KOPT-K1 (cell line): ENCODE data around the gene PLXNA2.

ENCODE experiments used
- H3K27ac ChIP-seq: fragments of 200-600 bp; sonication (generic); 2 replicates; pipeline ENCODE4 v1.5.1; 2016; ENCODE audit warnings: antibody characterized with exemption, mild to moderate bottlenecking, low read depth, low read length; ENCODE audit not compliant: poor library complexity, severe bottlenecking
- H3K36me3 ChIP-seq: fragments of 200-600 bp; sonication (generic); 2 replicates; pipeline ENCODE4 v1.5.1; 2017; ENCODE audit warnings: antibody characterized with exemption, mild to moderate bottlenecking, low read length, moderate library complexity; ENCODE audit not compliant: insufficient read depth
- H3K9me3 ChIP-seq: fragments of 200-600 bp; sonication (generic); 2 replicates; pipeline ENCODE4 v1.5.1; 2017; ENCODE audit warnings: antibody characterized with exemption, low read length, mild to moderate bottlenecking; ENCODE audit not compliant: insufficient read depth, poor library complexity, severe bottlenecking

The PLXNA2 gene

DNA sequence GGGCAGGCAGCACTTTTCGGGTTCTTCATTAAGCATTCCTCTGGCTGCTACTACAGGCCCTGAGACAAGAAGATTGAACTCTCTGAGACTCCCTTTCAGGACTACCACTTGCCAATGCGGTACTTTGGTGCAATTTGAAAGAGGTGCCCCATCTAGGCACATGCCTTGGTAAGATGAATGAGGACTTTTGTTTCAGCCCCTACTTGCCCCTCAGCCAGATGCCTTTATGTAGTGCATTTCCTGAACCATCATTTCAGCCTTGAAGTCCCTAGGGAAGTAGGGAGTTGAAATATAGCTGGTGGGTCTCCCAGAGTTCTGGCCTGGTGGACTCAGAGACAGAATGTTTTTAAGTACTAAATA, 123.8 kb downstream of the PLXNA2 start:
- Histone ChIP-seq H3K9me3 (no peaks in the 10 kb centered on the region), H3K27ac (no peak overlapping the region), H3K36me3 (no peaks in the 10 kb centered on the region)

DNA sequence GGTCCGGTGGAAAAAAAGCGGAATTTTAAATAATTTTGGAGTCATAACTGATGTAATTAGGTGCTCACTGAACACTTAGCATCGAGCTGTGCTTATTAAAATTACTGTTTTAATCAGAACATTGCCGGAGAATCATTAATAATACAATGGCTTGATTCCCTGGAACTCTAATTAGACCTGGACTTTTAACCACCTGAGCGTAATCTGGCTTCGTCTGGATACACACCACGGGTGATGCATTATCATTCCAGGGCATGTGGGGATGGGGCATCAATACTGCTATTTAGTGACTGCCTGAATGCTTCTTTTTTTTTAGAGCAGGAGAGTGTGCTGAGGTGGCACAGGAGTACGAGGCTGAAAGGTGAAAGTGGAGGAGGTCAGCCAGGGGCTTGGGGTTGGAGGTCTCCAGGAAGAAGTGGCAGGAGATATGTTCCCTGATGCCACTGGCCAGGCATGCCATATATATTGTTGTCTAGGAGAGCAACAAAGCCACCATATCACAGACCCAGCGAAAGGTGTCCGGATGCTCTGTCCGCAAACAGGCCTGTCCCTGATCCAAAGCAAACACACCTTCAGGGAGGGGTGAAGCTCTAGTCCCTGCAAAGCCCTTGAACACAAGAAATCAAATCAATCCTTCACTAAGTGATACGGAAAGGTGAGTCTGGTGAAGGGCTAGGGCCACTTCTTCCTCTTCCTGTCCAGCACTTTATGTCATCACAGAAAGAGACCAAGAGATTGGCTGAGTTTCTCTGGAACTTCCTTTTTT, 125.2 kb downstream of the PLXNA2 start:
- Histone ChIP-seq H3K36me3 (no peaks in the 10 kb centered on the region), H3K27ac (no peak overlapping the region), H3K9me3 (no peaks in the 10 kb centered on the region)

DNA sequence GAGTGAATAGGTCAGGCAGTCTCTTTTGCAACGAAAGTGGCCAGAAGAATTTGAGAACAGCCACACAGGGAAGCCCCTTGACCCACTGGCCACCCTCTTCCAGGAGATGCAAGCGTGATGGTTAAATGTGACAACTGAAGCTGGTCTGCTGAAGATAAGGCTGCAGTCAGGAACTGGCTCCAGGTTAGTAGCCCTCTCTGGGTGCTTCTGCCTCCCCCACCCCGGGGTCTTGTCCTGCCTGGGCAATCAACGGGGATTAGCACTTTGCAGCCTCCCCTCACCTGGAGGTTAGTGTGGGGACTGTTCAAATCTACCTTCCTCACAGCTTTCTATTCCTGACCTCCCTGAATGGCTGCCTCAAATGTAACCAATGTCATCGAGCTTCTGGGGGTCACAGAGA, 125.9 kb downstream of the PLXNA2 start:
- no peak overlapping the region for H3K27ac ChIP-seq
- no peaks in the 10 kb centered on the region for H3K36me3 ChIP-seq
- no peaks in the 10 kb centered on the region for H3K9me3 ChIP-seq

DNA sequence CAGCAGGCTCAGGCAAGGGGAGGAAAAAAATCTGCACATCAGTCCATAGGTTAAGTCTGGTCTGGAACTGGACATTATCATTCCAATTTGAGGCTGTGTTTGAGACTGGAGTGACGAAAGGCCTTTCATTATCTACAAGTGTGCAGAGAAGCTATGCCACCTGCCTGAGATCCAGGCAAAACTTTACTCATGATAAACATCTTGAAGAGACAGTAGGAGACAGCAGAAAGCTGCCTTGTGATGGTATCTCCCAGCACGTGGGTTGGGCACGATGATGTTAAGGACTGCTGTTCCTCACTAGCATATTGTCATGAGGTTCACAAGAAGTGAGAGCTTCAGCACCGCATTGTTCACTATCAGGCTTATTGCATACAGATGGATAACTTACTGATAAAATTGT, 126.4 kb downstream of the PLXNA2 start:
- H3K9me3 ChIP-seq, result no peaks in the 10 kb centered on the region
- no peaks in the 10 kb centered on the region for H3K36me3 ChIP-seq
- no peak overlapping the region for H3K27ac ChIP-seq

DNA sequence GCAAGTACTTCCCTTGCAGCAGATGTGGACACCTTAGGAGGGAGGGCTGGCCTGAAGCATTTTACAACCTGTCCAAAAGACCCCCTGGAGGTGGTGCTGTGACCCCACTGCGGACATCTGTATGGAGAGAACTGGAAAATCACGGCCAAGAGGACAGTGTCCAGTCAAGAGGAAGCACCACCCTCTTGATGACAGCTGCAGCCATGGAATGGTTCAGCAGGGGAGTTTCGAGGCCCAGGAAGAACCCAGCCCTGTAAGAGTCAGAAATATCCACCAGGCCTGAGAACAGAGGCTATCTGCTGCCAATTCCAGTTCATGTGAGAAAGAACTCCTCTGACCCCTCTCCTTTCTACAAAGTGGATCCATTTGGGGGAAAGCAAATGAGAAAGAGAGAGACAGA, 126.8 kb downstream of the PLXNA2 start:
- Histone ChIP-seq H3K27ac (no peak overlapping the region), H3K9me3 (no peaks in the 10 kb centered on the region)

DNA sequence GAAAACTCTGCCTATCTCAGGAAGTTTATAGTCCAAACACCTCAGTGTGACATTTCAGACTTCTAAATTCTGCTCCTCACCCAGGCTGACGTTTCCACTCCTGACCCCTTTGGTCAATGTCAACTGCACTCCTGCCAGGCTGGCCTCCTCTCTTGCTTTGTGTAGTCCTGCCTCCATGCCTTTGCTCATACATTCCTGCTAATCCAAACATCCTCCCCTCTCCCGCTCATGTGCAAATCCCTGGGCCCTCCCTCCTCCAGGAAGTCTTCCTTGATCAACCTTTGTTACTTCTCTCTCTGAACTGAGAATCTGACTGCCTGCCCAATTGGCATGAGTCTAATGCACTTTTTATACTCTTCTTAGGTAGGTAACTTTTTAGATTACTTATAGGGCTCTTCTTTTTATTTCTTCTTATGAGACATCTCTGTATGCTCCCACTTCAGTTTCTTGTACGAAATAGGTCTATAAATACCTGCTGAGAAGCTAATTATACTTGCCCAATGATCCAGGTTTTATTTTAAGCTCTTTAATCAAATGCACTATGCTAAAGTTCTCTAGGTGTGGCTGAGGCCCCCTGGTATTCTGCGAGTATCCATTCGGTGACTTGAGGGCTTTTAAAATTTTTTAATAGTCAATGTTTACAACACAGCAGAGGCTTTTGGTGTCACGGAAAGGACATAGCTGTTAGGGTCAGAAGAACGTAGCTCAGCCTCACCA, 128.1 kb downstream of the PLXNA2 start:
- no peak overlapping the region for H3K27ac ChIP-seq
- no peaks in the 10 kb centered on the region for H3K36me3 ChIP-seq
- H3K9me3 ChIP-seq, result no peaks in the 10 kb centered on the region

More for the DNA sequence above, 126.8 kb downstream of the PLXNA2 start:
- H3K36me3 ChIP-seq, result no peaks in the 10 kb centered on the region

DNA sequence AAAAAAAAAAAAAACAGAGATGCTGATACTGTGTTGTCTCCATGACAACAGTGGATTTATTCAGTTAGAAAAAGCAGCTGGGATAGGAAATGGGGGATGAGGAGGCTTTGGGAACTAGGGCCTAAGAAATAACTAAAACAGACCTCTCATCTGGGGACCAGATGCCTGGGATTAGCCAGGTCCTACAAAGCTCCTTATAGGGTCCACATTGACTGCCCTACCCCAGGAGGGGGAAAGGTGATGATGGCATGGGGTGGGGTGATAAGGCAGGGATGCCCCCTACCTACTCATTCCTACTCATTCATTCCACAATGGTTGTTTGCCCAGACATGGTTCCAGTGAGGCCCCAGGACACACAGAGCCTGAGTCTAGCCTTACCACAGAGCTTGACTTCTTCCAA, 131.2 kb downstream of the PLXNA2 start:
- Histone ChIP-seq H3K36me3 (no peaks in the 10 kb centered on the region), H3K9me3 (no peaks in the 10 kb centered on the region), H3K27ac (no peak overlapping the region)

DNA sequence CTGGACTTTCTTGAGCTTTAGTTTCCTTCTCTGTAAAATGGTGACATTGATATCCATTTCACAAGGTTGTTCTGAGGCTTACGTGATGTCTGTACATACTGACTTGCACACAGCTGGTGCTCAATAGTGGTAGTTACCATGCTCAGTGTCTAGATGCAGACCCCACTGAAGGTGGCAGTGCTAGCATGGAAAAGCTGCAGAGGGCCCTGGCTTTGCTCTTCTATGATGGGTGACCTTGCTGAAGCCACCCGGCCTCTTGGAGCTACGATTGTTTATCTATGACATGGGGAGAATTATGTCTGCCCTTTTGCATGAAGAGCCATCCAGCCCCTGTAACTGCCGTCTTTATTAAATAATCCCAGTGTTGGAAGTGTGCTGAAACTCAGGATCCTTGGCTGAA, 131.8 kb downstream of the PLXNA2 start:
- H3K27ac ChIP-seq, result no peak overlapping the region
- H3K36me3 ChIP-seq, result no peaks in the 10 kb centered on the region
- no peaks in the 10 kb centered on the region for H3K9me3 ChIP-seq

DNA sequence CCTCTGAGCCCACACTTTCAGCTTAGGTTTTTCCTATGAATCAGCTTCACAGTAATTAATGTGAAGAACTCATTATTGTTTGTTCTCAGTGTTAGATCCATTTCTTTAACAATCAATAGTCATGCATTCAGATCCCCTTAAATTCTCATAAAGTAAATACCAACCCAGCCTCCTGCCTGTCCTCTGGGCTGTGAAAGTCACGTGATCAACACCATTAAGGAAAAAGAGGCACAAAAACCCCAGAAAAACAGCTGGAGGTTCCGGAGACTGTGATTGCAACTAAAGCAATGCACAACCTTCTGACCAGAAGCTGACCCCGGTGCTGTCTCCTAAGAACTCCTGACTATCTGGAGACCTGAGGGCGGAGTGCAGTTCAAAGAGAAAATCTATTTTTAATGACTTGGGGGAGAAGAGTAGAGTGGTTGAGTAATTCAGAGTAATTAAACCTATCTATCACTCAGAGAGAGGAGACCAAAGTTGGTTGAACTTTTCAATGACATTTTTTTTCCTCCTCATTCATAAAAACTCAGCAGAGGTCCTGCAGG, 132.5 kb downstream of the PLXNA2 start:
- no peaks in the 10 kb centered on the region for H3K9me3 ChIP-seq
- H3K27ac ChIP-seq, result no peak overlapping the region
- H3K36me3 ChIP-seq, result no peaks in the 10 kb centered on the region

DNA sequence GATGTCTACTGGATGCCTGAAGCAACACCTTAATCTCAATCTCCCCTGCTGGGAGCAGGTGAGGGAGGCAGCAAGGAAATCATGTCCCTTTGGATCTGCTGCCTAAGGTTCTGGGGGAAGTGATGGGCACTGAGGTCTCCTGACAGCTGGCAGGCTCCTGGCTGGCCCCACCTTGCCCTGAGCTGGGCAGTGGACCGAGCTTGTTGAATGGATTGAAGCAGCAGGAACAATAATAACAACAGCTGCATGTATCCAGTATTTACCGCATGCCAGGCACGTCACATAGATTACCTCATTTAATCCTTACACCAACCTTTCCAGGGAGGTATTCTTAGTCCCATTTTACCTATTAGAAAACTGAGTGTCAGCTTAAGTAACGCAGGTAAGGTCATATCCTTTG, 133.9 kb downstream of the PLXNA2 start:
- Histone ChIP-seq H3K36me3 (no peaks in the 10 kb centered on the region), H3K27ac (no peak overlapping the region), H3K9me3 (no peaks in the 10 kb centered on the region)

DNA sequence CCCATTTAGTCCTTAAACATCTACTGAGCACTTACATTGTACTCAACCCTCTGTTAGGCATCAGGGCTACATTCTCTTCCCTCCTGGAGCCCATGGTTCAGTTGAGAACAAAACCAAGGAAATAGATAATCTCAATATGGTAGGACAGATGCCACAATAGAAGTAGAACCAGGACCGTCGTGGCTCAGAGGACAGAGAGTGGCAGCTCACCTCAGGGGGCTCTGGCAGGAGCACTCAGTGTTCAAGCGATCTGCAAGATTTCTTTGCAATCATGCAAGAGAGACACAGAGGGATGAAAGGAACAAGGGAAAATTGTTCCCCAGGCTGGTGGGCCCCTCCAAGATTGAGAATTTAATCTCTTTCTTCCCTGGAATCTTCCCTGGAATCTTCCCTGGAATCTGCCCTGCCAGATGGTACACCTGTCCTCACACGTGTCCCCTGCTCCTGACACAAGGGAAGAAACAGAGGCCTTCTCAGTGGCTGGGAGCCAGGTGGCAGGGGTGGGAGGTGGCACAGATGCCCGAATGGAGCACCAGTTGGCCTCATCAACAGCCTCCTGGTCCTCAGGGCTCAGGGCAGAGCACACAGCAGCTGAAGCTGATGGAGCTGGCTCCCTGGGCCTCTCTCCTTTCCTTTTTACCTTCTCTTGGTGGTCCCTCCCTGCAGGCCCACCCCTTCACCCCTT, 135.4 kb downstream of the PLXNA2 start:
- no peaks in the 10 kb centered on the region for H3K36me3 ChIP-seq
- H3K27ac ChIP-seq, result no peak overlapping the region
- H3K9me3 ChIP-seq, result no peaks in the 10 kb centered on the region

DNA sequence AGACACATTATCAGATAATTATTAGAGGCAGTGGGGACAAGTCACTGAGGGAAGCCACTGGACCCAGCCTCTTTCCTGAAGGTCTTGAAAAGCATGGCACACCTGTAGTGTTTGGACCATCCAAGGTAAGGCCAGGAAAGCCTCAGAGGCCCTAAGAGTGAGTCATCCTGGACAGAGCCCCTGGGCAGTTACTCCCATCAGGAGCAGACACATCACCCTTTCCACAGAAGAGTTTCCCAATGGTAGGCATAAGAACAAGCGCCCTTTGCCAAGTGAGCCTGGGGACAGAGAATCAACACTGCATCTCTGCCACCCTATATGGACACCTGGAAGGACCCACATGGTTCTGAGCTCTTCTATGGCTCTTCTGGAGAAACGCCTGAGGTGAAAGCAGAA, 136.0 kb downstream of the PLXNA2 start:
- H3K27ac ChIP-seq, result no peak overlapping the region
- H3K36me3 ChIP-seq, result no peaks in the 10 kb centered on the region
- H3K9me3 ChIP-seq, result no peaks in the 10 kb centered on the region

DNA sequence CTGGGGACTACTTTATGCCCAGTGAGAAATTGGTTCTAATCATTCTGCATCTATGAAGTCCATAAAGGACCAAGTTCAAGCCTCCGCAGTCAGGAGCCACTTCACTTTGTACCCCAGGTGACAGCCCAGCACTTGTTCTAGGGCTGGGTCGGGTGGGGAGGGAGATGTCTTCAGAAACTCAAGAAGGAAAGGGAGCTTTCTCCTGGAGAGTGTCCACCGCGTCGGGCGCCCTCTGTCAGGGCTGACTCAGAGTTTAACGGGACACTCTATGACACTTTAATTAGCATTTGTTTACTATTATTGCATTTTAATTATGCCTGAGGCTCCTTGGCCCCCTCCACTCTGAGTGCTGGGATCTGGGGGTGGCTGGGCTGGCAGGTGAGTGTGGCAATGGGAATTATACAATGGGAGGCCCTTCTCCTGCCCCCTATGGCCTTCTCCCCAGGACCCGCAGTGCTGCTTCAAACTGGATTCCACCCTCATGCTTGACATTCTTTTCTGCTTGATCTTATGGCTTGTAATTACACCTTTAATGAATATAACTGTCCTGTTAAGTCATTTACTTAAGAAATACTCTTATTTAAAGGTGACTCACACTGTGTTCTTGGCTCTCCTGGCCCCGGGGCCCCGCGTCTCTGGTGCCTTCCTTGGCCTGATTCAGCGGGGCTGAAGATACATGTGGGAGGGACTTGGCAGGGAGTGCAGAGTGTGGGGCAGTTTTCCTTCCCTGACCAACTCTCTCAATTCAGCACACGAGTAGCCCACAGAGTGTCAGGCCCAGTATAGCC, 136.6 kb downstream of the PLXNA2 start:
- H3K36me3 ChIP-seq, result no peaks in the 10 kb centered on the region
- no peak overlapping the region for H3K27ac ChIP-seq
- H3K9me3 ChIP-seq, result no peaks in the 10 kb centered on the region

DNA sequence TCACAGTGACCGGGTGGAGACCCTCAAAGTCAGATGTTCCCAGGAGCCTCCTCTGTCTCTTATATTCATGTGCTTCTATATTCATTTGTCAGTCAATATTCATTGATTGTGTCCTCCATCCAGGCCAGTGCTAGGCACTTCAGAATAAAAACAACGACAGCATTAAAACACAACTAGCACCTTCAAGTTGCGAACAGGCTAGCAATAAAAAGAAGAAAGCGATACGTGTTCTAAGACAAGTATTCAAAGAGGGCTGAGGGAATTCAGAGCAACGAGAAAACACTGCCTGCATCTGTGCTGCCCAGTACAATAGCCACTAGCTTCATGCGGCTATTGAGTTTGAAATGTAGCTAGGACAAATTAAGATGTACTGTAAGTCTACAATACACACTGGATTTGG, 138.0 kb downstream of the PLXNA2 start:
- Histone ChIP-seq H3K9me3 (no peaks in the 10 kb centered on the region), H3K36me3 (no peaks in the 10 kb centered on the region), H3K27ac (no peak overlapping the region)

DNA sequence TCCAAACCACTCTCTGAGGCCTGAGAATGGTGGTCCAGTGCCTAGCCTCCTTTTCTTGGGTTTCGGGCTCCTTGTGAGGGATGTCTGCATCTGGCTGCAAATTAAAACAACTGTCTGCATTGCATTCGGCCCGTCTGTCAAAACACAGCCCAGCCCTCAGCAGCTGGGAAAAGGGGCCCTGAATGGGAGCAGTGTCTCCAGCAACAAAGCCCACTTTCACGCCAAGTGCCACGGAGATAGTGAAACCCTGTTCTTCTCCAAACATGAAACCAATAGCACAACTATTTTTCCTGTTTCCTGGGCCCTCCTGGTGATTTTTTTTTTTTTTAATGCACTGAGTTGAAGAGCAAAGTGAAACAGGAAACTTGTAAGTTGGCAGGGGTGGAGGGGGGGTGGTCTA, 138.4 kb downstream of the PLXNA2 start:
- no peaks in the 10 kb centered on the region for H3K36me3 ChIP-seq
- H3K27ac ChIP-seq, result no peak overlapping the region
- H3K9me3 ChIP-seq, result no peaks in the 10 kb centered on the region
